GM18868 (cell line): ENCODE results near the gene FLT1.

ENCODE experiments used
- ATAC-seq: cut with Tn5 transposase; IDR thresholded peaks from one replicate; pipeline ENCODE4 v1.9.1; 2021; ENCODE audit warnings: mild to moderate bottlenecking, moderate library complexity; ENCODE audit not compliant: unreplicated experiment

Gene FLT1

GRCh38 chr13:28527629-28528028 lies 32.7 kb upstream of the FLT1 start:
- ATAC-seq: peak; percentile 33

DNA sequence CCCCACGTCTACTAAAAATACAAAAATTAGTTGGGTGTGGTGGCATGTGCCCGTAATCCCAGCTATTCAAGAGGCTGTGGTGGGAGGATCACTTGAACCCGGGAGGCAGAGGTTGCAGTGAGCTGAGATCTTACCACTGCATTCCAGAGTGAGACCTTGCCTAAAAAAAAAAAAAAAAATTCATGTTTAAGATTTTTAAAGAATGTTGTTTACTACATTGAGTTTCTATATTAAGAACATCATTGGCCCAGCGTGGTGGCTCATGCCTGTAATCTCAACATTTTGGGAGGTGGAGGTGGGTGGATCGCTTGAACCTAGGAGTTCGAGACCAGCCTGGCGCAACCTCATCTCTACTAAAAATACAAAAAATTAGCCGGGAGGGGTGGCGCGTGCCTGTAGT lies 31.9 kb upstream of the FLT1 start:
- no peak for ATAC-seq

GRCh38 chr13:28522871-28523270 lies 27.9 kb upstream of the FLT1 start:
- no peak for ATAC-seq

DNA sequence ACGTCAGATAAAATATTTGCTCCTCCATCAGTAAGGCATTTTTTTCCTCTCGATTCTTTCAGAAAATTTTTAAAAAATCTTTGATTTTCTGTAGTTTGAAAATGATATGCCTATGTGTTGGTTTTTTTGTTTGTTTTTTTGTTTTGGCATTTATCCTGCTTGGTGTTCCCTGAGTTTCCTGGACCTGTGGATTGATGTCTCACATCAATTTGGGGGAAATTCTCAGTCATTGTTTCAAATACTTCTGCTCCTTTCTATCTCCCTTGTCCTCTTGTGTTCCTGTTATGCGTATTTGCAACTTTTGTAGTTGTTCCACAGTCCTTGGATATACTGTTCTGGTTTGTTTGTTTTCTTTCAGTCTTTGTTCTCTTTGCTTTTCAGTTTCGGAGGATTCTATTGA lies 18.8 kb upstream of the FLT1 start:
- no peak for ATAC-seq

DNA sequence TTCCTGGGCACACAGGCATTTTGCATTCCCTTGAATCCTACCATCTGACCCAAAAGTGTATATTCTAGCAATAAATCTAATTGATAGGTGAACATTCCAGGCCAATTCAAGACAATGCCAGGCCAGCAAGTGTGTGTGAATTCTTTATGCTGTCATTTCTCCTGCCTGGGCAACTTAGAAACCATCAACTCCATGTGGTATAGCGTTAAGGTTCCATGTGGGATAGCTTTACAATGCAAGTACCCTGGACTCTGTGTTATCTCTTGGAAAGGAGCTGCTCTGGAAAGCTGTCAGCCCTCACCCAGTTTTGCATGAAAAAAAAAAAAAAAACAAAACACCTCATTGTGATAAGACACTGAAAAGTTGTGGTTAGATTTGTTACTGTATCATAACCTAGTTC lies 15.6 kb upstream of the FLT1 start:
- no peak for ATAC-seq

DNA sequence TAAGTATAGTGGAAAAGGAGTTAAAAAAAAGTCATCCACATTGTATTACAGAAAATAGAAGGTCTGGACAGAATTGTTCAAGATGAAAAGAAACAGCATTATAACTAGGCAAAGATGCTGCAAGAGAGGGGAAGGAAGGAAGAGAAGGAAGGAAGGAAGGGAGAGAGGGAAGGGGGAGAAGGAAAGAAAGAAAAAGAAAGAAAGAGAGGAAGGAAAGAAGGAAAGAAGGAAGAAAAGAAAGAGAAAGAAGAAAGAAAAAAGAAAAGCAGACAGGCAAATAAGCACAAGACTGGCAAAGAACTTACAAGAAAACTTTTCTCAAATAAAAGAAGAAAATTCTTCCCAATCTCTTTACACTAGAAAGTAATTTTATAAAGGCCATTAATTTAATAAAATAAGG lies 15.1 kb upstream of the FLT1 start:
- no peak for ATAC-seq

GRCh38 chr13:28505543-28506135 lies 10.7 kb upstream of the FLT1 start:
- no peak for ATAC-seq

DNA sequence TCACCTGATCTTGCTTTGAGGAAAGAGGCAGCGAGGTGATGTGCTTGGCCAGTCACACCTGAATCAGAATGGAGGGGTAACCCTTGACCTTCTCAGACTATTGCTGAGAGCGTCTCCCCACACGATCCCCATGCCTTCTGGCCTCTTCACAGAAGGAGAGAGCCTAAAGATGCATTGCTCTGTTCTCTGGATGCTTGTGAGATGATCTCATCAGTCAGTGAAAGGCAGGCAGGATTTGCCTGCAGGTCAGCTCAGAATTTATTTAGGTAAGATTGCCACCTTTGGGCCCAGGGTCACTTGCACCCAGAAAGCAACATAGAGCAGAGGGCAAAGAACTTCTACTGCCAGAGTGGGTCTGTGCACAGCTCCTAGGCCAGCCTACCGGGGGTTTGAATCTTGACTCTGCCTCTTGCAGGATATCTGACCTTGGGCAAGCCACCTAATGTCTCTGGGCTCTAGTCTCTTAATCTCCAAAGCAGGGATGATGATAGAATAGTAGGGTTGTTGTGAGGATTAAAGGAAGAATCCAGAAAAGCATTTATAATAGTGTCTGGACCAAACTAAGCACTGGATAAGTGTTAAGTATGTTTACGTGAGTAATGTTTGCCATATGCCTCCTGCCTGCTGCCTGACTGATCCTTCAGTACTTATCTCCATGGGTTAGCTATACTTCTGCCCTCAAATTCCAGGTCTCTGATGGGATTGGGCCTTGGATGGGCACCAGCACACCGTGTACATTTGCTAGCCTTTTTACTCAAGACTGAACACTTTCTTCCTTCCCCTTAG lies 8.4 kb upstream of the FLT1 start:
- ATAC-seq: no peak

DNA sequence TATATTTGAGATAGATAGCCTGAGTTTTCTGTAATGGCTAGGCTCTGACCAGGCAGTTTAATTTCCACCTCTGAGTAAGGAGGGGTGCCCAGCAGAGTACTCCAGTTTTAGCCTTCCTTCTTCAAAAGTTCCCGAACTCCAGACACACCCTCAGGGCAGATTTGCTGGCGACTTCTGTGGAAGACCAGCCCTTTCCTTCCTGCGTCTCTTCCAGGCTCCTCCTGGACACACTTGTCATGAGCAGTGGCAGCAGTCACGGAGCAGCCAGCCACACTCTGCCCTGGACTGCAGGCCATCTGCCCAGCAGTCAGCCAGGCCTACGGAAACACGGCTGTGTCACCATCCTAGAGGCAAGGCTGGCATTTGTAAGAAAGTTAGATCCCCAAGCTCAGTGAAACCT lies 6.6 kb upstream of the FLT1 start:
- no peak for ATAC-seq

DNA sequence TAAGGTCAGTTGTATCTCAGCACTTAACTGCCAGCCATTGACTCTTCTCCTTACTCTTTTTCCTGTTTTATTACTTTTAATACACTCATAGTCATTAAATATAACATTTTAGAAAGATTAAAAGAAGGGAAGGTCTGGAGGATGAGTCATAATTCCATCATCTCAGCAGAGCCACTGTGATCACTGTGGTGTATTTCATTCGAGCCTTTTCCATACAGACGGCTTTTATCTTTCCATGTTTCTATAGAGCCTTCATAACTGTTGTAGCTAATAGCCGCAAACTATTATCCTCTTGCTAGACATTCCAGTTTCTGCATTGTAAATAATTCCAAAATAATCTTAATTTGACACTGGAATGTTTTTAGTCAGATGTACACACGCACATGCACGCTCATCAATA lies 4.7 kb upstream of the FLT1 start:
- ATAC-seq: no peak

DNA sequence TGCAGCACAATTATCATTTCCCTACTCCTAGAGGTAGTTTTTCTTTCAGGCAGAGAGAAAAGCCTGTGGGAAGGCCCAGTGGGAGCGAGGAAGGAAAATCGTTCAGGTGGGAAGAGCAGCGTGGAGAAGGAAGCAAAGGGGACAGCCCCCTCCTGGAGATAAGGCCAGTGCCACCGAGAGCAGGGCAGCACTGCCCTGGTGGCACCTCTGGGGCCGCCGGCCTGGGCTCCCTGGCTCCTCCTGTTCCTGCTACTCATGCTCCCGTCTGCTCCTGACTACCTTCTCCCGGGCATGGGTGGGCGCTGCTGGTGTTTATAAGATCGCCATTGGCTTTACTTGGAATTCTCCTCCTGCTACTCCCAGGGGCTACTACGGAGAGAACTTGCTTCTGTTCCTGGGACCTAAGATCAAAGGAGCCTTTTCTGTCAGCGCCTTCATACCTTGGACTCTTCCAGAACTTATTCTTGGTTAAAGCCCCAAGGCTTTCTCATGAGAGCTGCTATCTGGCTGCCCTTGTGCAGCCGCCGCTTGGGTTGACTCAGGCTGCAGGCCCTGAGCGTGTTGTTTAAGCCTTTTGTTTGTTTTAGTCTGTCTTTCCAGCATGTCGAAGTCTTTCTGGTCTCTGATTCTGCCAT lies 3.7 kb upstream of the FLT1 start:
- no peak for ATAC-seq

DNA sequence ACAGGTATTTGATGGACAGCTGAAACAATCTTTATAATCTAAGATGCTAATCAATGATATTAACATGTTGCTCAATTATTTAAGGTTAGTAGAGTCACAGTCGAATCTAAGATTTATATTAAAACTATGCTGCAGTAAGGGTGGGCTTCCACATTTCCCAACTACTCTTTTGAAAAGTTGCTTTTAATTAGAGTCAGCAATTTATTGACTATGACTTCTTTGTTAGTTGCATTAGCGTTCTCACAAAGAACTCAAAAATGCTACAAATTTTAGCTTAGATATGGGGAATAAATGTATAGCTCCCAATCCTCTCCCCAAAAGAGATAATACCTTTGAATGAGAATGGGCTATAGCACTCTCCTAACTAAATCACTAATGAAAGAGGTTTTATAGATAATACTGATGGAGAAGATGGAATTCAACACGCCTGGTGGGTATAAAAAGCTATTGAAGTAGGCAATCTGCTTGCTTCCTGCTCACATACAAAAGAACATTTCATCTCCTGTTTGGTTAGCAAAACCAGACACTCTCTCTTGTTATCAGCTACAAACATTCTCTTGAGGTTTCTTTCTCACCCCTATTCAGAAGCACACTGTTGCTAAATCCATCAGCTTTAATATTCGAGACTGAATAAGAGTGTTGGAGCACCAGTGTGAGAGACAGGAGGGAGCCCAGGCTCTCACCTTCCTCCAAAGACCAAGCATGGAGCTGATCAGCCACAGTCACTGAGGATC lies 2.4 kb upstream of the FLT1 start:
- no peak for ATAC-seq

GRCh38 chr13:28496188-28496564 lies 1.2 kb upstream of the FLT1 start:
- ATAC-seq: no peak

- no peak for ATAC-seq
Measured at GRCh38 chr13:28495538-28496187, 735 bp upstream of the FLT1 start.

DNA sequence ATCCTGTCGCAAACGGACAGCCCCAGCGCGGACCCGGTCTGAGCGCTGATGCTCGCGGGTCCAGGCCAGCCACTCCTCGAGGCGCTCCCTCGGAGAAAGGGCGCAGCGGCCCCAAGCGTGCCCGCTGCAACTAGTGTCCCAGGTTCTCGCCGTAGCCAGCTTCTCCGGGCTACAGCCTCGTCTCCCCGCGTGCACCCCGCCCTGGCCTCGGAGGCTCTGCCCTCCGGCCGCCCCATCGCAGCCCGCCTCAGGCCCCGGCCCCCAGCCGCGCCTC lies 487 bp downstream of the FLT1 start:
- ATAC-seq: no peak

DNA sequence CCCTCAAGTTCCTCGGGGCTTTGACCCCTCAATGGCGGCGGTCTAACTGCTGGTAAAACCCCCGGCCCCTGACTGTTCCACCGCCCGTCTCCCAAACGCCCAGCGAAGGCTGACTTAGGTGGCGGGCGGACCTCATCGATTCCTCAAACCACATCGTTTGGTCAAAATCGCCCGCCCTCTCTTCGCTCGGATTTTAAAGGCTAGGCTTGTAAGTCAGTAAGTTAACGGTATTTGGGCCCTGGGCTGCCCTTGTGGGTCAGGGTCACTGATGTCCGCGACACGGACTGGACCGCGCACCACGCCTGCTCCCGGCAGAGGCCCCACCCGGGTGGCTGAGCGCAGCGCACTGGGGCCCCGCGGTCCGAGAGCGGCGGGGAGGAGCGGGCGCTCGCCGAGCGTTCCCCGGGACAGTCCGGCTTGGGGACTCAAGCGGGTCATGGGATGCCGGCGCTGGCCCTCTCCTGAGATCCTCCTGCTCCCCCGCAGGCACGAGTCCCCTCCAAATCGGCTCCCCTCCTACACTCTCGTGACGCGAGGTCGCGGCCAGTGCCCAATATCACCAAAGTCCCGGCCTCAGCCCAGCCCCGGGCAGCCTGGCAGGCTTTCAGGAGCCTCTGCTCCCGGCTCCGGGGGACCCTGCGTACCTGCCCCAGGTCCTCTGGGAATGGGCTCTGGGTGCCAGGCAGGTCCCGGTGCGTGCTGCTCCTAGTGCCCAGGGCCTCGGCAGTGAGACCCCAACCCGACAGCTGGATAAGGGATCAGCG lies 1.0 kb downstream of the FLT1 start:
- ATAC-seq: no peak

- ATAC-seq: no peak
Measured at GRCh38 chr13:28492569-28493367, 2.2 kb downstream of the FLT1 start.

GRCh38 chr13:28490061-28490460 lies 4.9 kb downstream of the FLT1 start:
- no peak for ATAC-seq

- no peak for ATAC-seq
Measured at GRCh38 chr13:28489524-28489931, 5.4 kb downstream of the FLT1 start.
